Mesothelial cell of epicardium (in vitro differentiated cells): ENCODE measurements around the gene NFE2L1. TPM values are rescaled to one million over a fixed set of nuclear protein-coding genes. Genes with fewer than 3 reads are reported as not detected.

Experiments used
- DNase-seq, 2 experiments: peaks; one replicate each; pipeline ENCODE4 v3.0.0; 2021; ENCODE audit warnings: low spot score in 2 of 2; ENCODE audit not compliant: unreplicated experiment in 2 of 2
- H3K27ac Mint-ChIP-seq: 2 replicates; pipeline ENCODE4 v1.8.0; 2021; ENCODE audit warnings: mixed read lengths
- H3K27me3 Mint-ChIP-seq: 2 replicates; pipeline ENCODE4 v1.8.0; 2021; ENCODE audit warnings: low read depth, mixed read lengths
- H3K36me3 Mint-ChIP-seq: 2 replicates; pipeline ENCODE4 v1.8.0; 2021; ENCODE audit warnings: mixed read lengths
- H3K4me1 Mint-ChIP-seq: 2 replicates; pipeline ENCODE4 v1.8.0; 2021; ENCODE audit warnings: mixed read lengths
- H3K4me3 Mint-ChIP-seq: 2 replicates; pipeline ENCODE4 v1.8.0; 2021; ENCODE audit warnings: mild to moderate bottlenecking, moderate library complexity, mixed read lengths
- H3K9me3 Mint-ChIP-seq: 2 replicates; pipeline ENCODE4 v1.8.0; 2021; ENCODE audit warnings: mixed read lengths
- CTCF ChIP-seq: fragments of 200-600 bp; sonication (generic); IDR thresholded peaks from one replicate; pipeline ENCODE4 v1.5.0; 2021; ENCODE audit warnings: antibody characterized with exemption; ENCODE audit not compliant: unreplicated experiment
- total RNA-seq: library from RNA; stranded (reverse); gene quantifications from 3 replicates; pipeline ENCODE4 v1.2.1, GENCODE V29; 2021

NFE2L1 gene
- total RNA-seq, 1 donor from 2014 or later, result 134 TPM

GRCh38 chr17:48038687-48039086 lies 9.5 kb upstream of the NFE2L1 start:
- Mint-ChIP-seq H3K27ac (no peak overlapping the region), H3K27me3 (peaks cover 11% of the 10 kb centered on the region), H3K36me3 (no peaks in the 10 kb centered on the region), H3K4me1 (peaks cover 10% of the 10 kb centered on the region), H3K4me3 (peak overlapping the region; percentile 77), H3K9me3 (no peaks in the 10 kb centered on the region)
- no peak for TF ChIP-seq CTCF
- no peak for DNase-seq

GRCh38 chr17:48043176-48043575 lies 5.0 kb upstream of the NFE2L1 start:
- H3K4me1 Mint-ChIP-seq, result peaks cover 23% of the 10 kb centered on the region
- no peaks in the 10 kb centered on the region for H3K9me3 Mint-ChIP-seq
- no peak overlapping the region for H3K4me3 Mint-ChIP-seq

GRCh38 chr17:48044851-48045250 lies 3.3 kb upstream of the NFE2L1 start:
- TF ChIP-seq CTCF, result no peak
- Mint-ChIP-seq H3K27ac (peak overlapping the region; percentile 34), H3K36me3 (no peaks in the 10 kb centered on the region), H3K9me3 (no peaks in the 10 kb centered on the region), H3K4me3 (no peak overlapping the region), H3K4me1 (peaks cover 32% of the 10 kb centered on the region), H3K27me3 (no peaks in the 10 kb centered on the region)
- no peak for DNase-seq

More at GRCh38 chr17:48043176-48043575, 5.0 kb upstream of the NFE2L1 start:
- no peak for TF ChIP-seq CTCF
- no peak overlapping the region for H3K27ac Mint-ChIP-seq
- no peaks in the 10 kb centered on the region for H3K36me3 Mint-ChIP-seq
- H3K27me3 Mint-ChIP-seq, result peaks cover 6% of the 10 kb centered on the region
- no peak for DNase-seq

- Mint-ChIP-seq H3K27me3 (no peaks in the 10 kb centered on the region), H3K36me3 (peaks cover under 1% of the 10 kb centered on the region), H3K4me1 (peaks cover 38% of the 10 kb centered on the region), H3K27ac (peak overlapping the region; percentile 100), H3K4me3 (peak overlapping the region; percentile 31), H3K9me3 (no peaks in the 10 kb centered on the region)
- DNase-seq, result no peak
- no peak for TF ChIP-seq CTCF
Measured at GRCh38 chr17:48045316-48046001, 2.7 kb upstream of the NFE2L1 start.

GRCh38 chr17:48046296-48046695 lies 1.9 kb upstream of the NFE2L1 start:
- peak overlapping the region; percentile 85 for H3K4me3 Mint-ChIP-seq
- no peaks in the 10 kb centered on the region for H3K27me3 Mint-ChIP-seq
- TF ChIP-seq CTCF, result no peak
- no peak for DNase-seq
- peak overlapping the region; percentile 100 for H3K27ac Mint-ChIP-seq
- H3K4me1 Mint-ChIP-seq, result peaks cover 46% of the 10 kb centered on the region
- H3K36me3 Mint-ChIP-seq, result peaks cover 4% of the 10 kb centered on the region
- no peaks in the 10 kb centered on the region for H3K9me3 Mint-ChIP-seq
